Thyroid gland (tissue), 4 donors: ENCODE data around the gene LOXL1.

Experiments
- POLR2A ChIP-seq, 2 donors: fragments of 450-650 bp; IDR thresholded peaks; one replicate each; pipeline ENCODE4 v1.6.1; 2017; ENCODE audit warnings: antibody characterized with exemption in 2 of 2, mild to moderate bottlenecking in 2 of 2, moderate library complexity in 1 of 2
- TF ChIP-seq, protein P1 (sequence below), 6 experiments: fragments of 200-600 bp in 3 of 6; fragments of 450-650 bp in 3 of 6; sonication (generic) in 3 of 6; IDR thresholded peaks; one replicate each; pipeline ENCODE4 v1.5.1; 2016 to 2019; ENCODE audit warnings: antibody characterized with exemption in 6 of 6, mild to moderate bottlenecking in 2 of 6, inconsistent platforms in 1 of 6, moderate library complexity in 1 of 6

GRCh38 chr15:73983211-73983727, 57.0 kb downstream of the LOXL1 start:
- TF ChIP-seq POLR2A (IDR thresholded peaks at IDR 0.05) = no peak
- TF ChIP-seq, protein P1, sequence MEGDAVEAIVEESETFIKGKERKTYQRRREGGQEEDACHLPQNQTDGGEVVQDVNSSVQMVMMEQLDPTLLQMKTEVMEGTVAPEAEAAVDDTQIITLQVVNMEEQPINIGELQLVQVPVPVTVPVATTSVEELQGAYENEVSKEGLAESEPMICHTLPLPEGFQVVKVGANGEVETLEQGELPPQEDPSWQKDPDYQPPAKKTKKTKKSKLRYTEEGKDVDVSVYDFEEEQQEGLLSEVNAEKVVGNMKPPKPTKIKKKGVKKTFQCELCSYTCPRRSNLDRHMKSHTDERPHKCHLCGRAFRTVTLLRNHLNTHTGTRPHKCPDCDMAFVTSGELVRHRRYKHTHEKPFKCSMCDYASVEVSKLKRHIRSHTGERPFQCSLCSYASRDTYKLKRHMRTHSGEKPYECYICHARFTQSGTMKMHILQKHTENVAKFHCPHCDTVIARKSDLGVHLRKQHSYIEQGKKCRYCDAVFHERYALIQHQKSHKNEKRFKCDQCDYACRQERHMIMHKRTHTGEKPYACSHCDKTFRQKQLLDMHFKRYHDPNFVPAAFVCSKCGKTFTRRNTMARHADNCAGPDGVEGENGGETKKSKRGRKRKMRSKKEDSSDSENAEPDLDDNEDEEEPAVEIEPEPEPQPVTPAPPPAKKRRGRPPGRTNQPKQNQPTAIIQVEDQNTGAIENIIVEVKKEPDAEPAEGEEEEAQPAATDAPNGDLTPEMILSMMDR (IDR thresholded peaks at IDR 0.05) = no peak
